ENCODE measurements around the gene NIN. TPM values are rescaled to one million over a fixed set of nuclear protein-coding genes. Genes with fewer than 3 reads are reported as not detected.

NIN gene
- total RNA-seq, 3 donors from 2014 or later, result 20.5 to 36.3 (median 27.9) TPM

DNA sequence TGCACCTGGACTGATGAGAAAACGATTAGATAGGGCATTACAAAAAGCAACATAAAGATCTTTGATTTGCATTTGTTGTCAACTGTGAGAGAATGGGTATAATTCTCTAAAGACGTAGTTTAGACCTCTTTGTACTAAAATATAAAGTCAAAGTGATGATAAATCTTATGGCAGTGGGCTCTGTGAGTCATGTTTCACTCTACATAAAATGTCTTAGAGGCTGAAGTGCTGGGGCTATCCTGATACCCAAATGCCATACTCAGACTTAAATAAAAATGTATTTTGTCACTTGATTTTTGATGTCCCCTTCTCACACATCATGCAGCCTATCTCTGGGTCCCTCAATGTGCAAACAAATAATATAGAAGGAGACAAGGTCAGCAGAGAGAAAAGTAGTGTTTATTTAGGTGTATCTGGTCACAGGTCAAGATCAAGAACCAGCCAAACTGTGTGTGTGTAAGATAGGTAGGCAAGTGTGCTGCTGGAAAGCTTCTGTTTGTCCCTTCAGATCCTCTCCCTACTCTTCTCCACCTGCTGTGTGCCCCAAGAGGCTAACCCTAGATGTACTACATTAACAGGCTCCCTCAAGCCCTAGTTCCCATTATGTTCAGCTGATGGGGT, 7.0 kb upstream of the NIN start:
- H3K4me1 ChIP-seq (ENCODE audit: low read depth), result peaks cover 3% of the 10 kb centered on the region
- no peak for DNase-seq
- no peak overlapping the region for H3K4me3 ChIP-seq
- no peaks in the 10 kb centered on the region for H3K36me3 ChIP-seq (ENCODE audit: low read depth)
- ATAC-seq, result no peak
- intact Hi-C loops (cut with DNase I, micrococcal nuclease), result no loop called here
- H3K9me3 ChIP-seq, result no peaks in the 10 kb centered on the region
- TF ChIP-seq, protein P1, sequence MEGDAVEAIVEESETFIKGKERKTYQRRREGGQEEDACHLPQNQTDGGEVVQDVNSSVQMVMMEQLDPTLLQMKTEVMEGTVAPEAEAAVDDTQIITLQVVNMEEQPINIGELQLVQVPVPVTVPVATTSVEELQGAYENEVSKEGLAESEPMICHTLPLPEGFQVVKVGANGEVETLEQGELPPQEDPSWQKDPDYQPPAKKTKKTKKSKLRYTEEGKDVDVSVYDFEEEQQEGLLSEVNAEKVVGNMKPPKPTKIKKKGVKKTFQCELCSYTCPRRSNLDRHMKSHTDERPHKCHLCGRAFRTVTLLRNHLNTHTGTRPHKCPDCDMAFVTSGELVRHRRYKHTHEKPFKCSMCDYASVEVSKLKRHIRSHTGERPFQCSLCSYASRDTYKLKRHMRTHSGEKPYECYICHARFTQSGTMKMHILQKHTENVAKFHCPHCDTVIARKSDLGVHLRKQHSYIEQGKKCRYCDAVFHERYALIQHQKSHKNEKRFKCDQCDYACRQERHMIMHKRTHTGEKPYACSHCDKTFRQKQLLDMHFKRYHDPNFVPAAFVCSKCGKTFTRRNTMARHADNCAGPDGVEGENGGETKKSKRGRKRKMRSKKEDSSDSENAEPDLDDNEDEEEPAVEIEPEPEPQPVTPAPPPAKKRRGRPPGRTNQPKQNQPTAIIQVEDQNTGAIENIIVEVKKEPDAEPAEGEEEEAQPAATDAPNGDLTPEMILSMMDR (IDR thresholded peaks at IDR 0.05), result no peak

DNA sequence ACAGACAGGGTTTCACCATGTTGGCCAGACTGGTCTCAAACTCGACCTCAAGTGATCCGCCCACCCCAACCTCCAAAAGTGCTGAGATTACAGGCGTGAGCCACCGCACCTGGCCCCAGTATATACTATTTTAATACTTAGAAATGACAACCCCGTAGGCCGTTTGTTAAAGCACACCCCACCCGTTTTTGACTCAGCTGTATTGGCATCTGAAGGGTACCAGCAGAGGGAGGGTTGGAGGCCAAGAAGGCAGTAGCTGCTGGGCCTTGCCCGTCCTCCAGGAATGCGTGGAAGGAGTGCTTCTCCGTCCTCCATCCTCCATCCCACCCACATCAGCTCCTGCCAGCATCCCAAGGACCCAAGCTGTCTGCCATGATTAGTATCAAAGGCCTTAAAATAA, 6.3 kb upstream of the NIN start:
- Histone ChIP-seq H3K36me3 (ENCODE audit: low read depth) (no peaks in the 10 kb centered on the region), H3K4me3 (no peak overlapping the region), H3K9me3 (no peaks in the 10 kb centered on the region), H3K4me1 (ENCODE audit: low read depth) (peaks cover 7% of the 10 kb centered on the region)
- ATAC-seq, result no peak
- intact Hi-C loops (cut with DNase I, micrococcal nuclease), result no loop called here
- TF ChIP-seq, protein P1 (IDR thresholded peaks at IDR 0.05), result no peak
- no peak for DNase-seq

DNA sequence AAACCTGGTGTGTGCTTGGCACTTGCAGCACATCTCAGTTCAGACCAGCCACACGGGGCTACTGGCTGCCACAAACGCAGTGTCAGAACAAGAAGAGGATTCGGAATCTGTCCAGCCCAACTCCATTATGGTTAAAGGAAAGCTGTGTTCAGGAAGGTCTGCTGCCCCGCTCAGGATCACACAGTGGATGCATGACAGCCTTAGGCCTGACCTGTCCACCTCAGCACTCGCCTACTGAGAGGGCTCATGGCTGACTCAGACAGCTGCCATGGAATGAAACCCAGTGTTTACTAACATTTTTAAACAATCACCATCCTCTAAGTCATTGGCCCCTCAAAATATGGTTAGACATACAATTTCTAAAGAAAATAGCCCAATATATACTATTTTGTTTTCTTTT, 5.6 kb upstream of the NIN start:
- Histone ChIP-seq H3K9me3 (no peaks in the 10 kb centered on the region), H3K4me1 (ENCODE audit: low read depth) (peaks cover 12% of the 10 kb centered on the region), H3K4me3 (no peak overlapping the region), H3K36me3 (ENCODE audit: low read depth) (no peaks in the 10 kb centered on the region)
- DNase-seq (no peak), ATAC-seq (no peak)
- intact Hi-C loops (cut with DNase I, micrococcal nuclease), result no loop called here
- TF ChIP-seq, protein P1 (IDR thresholded peaks at IDR 0.05), result no peak

DNA sequence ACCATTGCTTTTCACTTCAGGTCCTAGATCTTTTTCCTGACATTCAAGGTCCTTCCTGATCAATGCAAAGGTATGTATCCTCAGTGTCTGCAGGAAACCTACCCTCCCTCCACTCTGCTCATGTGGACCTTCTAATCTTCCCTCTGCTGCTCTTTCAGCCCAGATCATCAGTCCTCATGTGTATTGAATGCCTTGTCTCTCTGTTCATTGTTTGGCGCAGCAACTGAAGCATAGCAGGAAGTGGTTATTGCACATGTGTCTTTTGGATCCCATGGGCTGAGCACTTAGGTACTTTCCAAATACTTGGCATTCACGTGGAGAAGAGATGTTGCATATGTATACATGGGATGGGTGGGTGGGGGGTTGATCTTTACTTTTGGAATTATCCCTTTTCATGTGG, 4.3 kb upstream of the NIN start:
- DNase-seq, result no peak
- peaks cover 12% of the 10 kb centered on the region for H3K4me1 ChIP-seq (ENCODE audit: low read depth)
- TF ChIP-seq, protein P1 (IDR thresholded peaks at IDR 0.05), result no peak
- H3K36me3 ChIP-seq (ENCODE audit: low read depth), result no peaks in the 10 kb centered on the region
- intact Hi-C loops (cut with DNase I, micrococcal nuclease), result no loop called here
- H3K9me3 ChIP-seq, result no peaks in the 10 kb centered on the region
- no peak for ATAC-seq
- no peak overlapping the region for H3K4me3 ChIP-seq

DNA sequence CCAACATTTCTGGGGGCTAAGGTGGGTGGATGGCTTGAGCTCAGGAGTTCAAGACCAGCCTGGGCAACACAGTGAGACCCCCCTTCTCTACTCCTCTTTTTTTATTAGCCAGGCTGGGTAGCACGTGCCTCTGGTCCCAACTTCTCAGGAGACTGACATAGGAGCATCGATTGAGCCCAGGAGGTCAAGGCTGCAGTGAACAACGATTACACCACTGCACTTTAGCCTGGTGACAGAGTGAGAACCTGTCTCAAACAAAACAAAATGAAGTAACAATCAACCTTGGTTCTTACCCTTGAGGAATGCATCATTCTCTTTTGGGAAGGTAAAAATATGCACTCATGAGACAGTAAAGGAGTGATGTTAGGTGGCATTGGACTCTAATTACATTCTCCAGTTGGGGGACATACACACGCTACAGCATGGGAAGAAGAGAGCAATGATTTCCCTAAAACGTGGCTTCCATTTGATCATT, 3.9 kb upstream of the NIN start:
- Histone ChIP-seq H3K9me3 (no peaks in the 10 kb centered on the region), H3K4me3 (no peak overlapping the region), H3K36me3 (ENCODE audit: low read depth) (no peaks in the 10 kb centered on the region), H3K4me1 (ENCODE audit: low read depth) (peaks cover 12% of the 10 kb centered on the region)
- ATAC-seq, result no peak
- TF ChIP-seq, protein P1 (IDR thresholded peaks at IDR 0.05), result no peak
- no peak for DNase-seq
- intact Hi-C loops (cut with DNase I, micrococcal nuclease), result no loop called here
